Measurements from ENCODE around the gene PHACTR3.

The PHACTR3 gene

GRCh38 chr20:59725476-59726280 is 121.3 kb downstream of the PHACTR3 start:
- no peak overlapping the region for H3K4me3 ChIP-seq (ENCODE audit: low read length)
- TF ChIP-seq ZNF274 (IDR thresholded peaks at IDR 0.05; ENCODE audit: low read depth, low read length), result no peak

- TF ChIP-seq ZNF274 (IDR thresholded peaks at IDR 0.05; ENCODE audit: low read depth, low read length), result no peak
- H3K4me3 ChIP-seq (ENCODE audit: low read length), result no peak overlapping the region
Observed at GRCh38 chr20:59726281-59726595, 121.9 kb downstream of the PHACTR3 start.

- H3K4me3 ChIP-seq (ENCODE audit: low read length), result no peak overlapping the region
- TF ChIP-seq ZNF274 (IDR thresholded peaks at IDR 0.05; ENCODE audit: low read depth, low read length), result no peak
Observed at GRCh38 chr20:59728722-59729430, 124.5 kb downstream of the PHACTR3 start.

GRCh38 chr20:59729506-59729905 is 125.2 kb downstream of the PHACTR3 start:
- no peak overlapping the region for H3K4me3 ChIP-seq (ENCODE audit: low read length)
- TF ChIP-seq ZNF274 (IDR thresholded peaks at IDR 0.05; ENCODE audit: low read depth, low read length), result no peak

- no peak for TF ChIP-seq ZNF274 (IDR thresholded peaks at IDR 0.05; ENCODE audit: low read depth, low read length)
Observed at GRCh38 chr20:59730722-59731121, 126.4 kb downstream of the PHACTR3 start.

GRCh38 chr20:59731376-59731775 is 127.0 kb downstream of the PHACTR3 start:
- no peak overlapping the region for H3K4me3 ChIP-seq (ENCODE audit: low read length)
- no peak for TF ChIP-seq ZNF274 (IDR thresholded peaks at IDR 0.05; ENCODE audit: low read depth, low read length)

More at GRCh38 chr20:59730722-59731121, 126.4 kb downstream of the PHACTR3 start:
- H3K4me3 ChIP-seq (ENCODE audit: low read length), result no peak overlapping the region

GRCh38 chr20:59733351-59733750 is 129.0 kb downstream of the PHACTR3 start:
- no peak for TF ChIP-seq ZNF274 (IDR thresholded peaks at IDR 0.05; ENCODE audit: low read depth, low read length)
- no peak overlapping the region for H3K4me3 ChIP-seq (ENCODE audit: low read length)

GRCh38 chr20:59735486-59735885 is 131.1 kb downstream of the PHACTR3 start:
- no peak overlapping the region for H3K4me3 ChIP-seq (ENCODE audit: low read length)
- no peak for TF ChIP-seq ZNF274 (IDR thresholded peaks at IDR 0.05; ENCODE audit: low read depth, low read length)

- H3K4me3 ChIP-seq (ENCODE audit: low read length), result no peak overlapping the region
- no peak for TF ChIP-seq ZNF274 (IDR thresholded peaks at IDR 0.05; ENCODE audit: low read depth, low read length)
Observed at GRCh38 chr20:59735917-59736316, 131.6 kb downstream of the PHACTR3 start.

- no peak for TF ChIP-seq ZNF274 (IDR thresholded peaks at IDR 0.05; ENCODE audit: low read depth, low read length)
- H3K4me3 ChIP-seq (ENCODE audit: low read length), result no peak overlapping the region
Observed at GRCh38 chr20:59736366-59736765, 132.0 kb downstream of the PHACTR3 start.

- no peak for TF ChIP-seq ZNF274 (IDR thresholded peaks at IDR 0.05; ENCODE audit: low read depth, low read length)
- no peak overlapping the region for H3K4me3 ChIP-seq (ENCODE audit: low read length)
Observed at GRCh38 chr20:59737073-59737666, 132.8 kb downstream of the PHACTR3 start.

GRCh38 chr20:59737816-59738215 is 133.5 kb downstream of the PHACTR3 start:
- TF ChIP-seq ZNF274 (IDR thresholded peaks at IDR 0.05; ENCODE audit: low read depth, low read length), result no peak
- H3K4me3 ChIP-seq (ENCODE audit: low read length), result no peak overlapping the region

- TF ChIP-seq ZNF274 (IDR thresholded peaks at IDR 0.05; ENCODE audit: low read depth, low read length), result no peak
- no peak overlapping the region for H3K4me3 ChIP-seq (ENCODE audit: low read length)
Observed at GRCh38 chr20:59738851-59739250, 134.5 kb downstream of the PHACTR3 start.

- no peak for TF ChIP-seq ZNF274 (IDR thresholded peaks at IDR 0.05; ENCODE audit: low read depth, low read length)
- no peak overlapping the region for H3K4me3 ChIP-seq (ENCODE audit: low read length)
Observed at GRCh38 chr20:59740621-59741020, 136.3 kb downstream of the PHACTR3 start.

GRCh38 chr20:59741073-59741472 is 136.7 kb downstream of the PHACTR3 start:
- no peak for TF ChIP-seq ZNF274 (IDR thresholded peaks at IDR 0.05; ENCODE audit: low read depth, low read length)

More at GRCh38 chr20:59741073-59741472, 136.7 kb downstream of the PHACTR3 start:
- H3K4me3 ChIP-seq (ENCODE audit: low read length), result no peak overlapping the region

Data from GM08714 (cell line).